Stimulated activated naive CD8-positive, alpha-beta T cell treated with anti-CD3 and anti-CD28 coated beads, Interleukin-15, Interleukin-2, amounts not matched to agents 100 U/mL and 50 U/mL, for 24 hours (primary cell): Measurements from ENCODE around the gene OS9.
"Not testable (repeated sequence)": the region's sequence is repeated elsewhere in the genome, so short reads cannot be mapped to it uniquely, and the experiment has no call there.

Experiments used
- ATAC-seq: fragments of 150-1000 bp; cut with Tn5 transposase; one replicate; pipeline ENCODE4 v1.10.0; 2021
- DNase-seq: peaks from one replicate; pipeline ENCODE4 v3.0.0; 2021

The OS9 gene, protein sequence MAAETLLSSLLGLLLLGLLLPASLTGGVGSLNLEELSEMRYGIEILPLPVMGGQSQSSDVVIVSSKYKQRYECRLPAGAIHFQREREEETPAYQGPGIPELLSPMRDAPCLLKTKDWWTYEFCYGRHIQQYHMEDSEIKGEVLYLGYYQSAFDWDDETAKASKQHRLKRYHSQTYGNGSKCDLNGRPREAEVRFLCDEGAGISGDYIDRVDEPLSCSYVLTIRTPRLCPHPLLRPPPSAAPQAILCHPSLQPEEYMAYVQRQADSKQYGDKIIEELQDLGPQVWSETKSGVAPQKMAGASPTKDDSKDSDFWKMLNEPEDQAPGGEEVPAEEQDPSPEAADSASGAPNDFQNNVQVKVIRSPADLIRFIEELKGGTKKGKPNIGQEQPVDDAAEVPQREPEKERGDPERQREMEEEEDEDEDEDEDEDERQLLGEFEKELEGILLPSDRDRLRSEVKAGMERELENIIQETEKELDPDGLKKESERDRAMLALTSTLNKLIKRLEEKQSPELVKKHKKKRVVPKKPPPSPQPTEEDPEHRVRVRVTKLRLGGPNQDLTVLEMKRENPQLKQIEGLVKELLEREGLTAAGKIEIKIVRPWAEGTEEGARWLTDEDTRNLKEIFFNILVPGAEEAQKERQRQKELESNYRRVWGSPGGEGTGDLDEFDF

DNA sequence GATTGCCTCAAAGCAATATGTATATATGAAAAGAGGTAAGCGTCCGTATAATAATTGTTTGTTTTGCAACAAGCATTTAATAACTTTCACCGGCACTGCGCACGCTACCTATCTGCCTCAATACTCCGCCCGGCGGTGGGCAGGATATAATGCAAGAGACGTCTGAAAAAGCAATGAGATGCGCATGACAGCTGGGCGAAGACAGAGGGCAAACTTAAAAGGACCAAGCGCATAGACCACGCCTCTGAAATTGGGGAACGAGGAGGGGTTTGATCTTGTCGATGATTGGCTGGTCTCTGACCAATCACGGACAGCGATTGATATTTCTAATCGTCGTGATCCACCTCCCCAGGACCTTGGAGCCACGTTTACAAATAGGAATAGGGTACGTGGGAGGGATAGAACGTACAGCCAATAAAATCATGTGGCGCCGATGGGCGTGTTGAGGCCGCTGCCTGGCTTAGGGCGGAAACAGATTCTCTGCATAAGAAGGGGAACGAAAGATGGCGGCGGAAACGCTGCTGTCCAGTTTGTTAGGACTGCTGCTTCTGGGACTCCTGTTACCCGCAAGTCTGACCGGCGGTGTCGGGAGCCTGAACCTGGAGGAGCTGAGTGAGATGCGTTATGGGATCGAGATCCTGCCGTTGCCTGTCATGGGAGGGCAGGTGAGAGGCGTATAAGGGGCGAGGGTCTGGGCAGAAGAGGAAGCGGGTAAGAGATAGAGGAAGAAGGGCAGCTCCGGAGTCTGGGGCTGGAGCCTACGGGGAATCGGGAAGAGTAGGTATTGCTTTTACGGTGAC lies at the start of gene OS9:
Gene OS9, plus strand, starts transcription at position 474 of the 800 bp plus-strand sequence. Its CDS starts 30 bp downstream, at position 504.
- peak; percentile 97 for ATAC-seq

DNA sequence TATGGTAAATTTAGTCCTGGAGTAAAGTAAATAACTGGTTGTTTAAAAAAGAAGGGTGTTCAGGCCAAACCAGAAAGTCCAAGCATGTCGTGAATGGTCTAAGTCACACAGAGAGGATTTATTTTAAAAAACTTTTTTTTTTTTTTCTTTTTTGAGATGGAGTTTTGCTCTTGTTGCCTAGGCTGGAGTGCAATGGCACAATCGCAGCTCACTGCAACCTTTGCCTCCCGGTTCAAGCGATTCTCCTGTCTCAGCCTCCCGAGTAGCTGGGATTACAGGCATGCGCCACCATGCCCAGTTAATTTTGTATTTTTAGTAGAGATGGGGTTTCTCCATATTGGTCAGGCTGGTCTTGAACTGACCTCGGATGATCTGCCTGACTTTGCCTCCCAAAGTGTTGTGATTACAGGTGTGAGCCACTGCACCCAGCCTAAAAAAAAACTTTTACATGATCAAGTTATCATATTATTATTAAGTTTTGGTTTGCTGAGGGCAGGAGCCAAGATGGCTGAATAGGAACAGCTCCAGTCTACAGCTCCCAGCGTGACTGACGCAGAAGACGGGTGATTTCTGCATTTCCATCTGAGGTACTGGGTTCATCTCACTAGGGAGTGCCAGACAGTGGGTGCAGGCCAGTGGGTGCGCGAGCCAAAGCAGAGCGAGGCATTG lies 47.8 kb upstream of the OS9 start:
- ATAC-seq, DNase-seq: not testable (repeated sequence)

More for the DNA sequence above, at the start of gene OS9:
- DNase-seq = peak; percentile 91

DNA sequence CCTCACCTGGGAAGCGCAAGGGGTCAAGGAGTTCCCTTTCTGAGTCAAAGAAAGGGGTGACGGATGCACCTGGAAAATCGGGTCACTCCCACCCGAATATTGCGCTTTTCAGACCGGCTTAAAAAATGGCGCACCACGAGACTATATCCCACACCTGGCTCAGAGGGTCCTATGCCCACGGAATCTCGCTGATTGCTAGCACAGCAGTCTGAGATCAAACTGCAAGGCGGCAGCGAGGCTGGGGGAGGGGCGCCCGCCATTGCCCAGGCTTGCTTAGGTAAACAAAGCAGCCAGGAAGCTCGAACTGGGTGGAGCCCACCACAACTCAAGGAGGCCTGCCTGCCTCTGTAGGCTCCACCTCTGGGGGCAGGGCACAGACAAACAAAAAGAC lies 47.3 kb upstream of the OS9 start:
- not testable (repeated sequence) for DNase-seq, ATAC-seq

DNA sequence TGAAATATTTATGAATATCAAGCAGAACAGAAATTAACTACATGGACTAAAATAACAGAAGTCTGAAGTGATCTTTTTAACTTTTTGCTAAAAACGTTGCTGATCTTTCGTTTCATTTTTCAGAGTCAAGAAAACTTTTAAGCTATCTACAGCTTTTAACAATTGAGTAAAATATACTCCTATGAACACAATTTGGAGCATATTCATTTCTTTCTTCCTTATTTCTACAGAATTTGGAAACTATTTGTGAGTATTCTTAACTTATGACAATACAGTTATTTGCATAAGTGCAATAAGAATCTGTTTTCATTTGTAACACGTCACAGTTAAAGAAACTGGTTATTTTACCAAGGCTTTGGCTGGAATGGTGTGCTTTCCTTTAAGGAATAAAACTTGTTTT lies 39.9 kb upstream of the OS9 start:
- ATAC-seq (no peak), DNase-seq (no peak)

DNA sequence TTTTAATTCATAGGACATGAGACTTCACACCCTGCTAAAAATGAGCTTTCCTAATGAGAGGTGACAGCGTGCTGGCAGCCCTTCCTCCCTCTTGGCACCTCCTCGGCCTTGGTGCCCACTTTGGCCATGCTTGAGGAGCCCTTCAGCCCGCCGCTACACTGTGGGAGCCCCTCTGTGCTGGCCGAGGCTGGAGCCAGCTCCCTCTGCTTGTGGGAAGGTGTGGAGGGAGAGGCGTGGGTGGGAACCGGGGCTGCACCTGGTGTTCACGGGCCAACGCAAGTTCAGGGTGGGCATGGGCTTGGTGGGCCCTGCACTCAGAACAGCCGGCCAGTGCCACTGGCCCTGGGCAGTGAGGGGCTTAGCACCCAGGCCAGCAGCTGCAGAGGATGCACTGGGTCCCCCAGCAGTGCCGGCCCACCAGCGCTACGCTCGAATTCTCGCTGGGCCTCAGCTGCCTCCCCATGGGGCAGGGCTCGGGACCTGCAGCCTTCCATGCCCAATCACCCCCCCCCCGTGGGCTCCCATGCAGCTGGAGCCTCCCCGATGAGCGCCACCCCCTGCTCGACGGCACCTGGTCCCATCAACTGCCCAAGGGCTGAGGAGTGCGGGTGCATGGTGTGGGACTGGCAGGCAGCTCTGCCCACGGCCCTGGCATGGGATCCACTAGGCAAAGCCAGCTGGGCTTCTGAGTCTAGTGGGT lies 38.2 kb upstream of the OS9 start:
- ATAC-seq (no peak), DNase-seq (no peak)

DNA sequence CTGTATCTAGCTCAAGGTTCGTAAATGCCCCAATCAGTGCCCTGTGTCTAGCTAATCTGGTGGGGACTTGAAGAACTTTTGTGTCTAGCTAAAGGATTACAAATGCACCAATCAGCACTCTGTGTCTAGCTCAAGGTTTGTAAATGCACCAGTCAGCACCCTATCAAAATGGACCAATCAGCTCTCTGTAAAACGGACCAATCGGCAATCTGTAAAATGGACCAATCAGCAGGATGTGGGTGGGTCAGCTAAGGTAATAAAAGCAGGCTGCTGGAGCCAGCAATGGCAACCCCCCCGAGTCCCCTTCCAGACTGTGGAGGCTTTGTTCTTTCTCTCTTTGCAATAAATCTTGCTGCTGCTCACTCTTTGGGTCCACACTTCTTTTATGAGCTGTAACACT lies 37.5 kb upstream of the OS9 start:
- not testable (repeated sequence) for ATAC-seq, DNase-seq

DNA sequence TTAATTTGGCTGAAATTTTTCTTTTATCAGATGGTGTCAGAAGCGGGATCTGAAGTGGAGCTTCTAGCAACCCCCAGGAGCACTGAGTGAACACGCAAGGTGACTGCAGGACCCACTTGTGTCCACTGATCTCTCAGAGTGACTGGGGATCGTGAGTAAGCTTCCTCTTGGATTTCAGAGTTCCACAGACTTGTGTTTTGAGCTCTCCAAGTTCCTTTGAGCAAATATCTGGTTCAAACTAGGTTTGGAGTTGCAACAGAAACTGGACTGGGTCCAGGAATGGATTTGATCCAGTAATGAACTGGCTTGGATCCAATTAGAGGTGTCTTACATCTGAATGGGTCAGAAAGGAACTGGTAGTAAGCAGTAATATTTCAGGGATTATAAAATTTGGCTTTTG lies 36.2 kb upstream of the OS9 start:
- ATAC-seq = no peak
- no peak for DNase-seq

DNA sequence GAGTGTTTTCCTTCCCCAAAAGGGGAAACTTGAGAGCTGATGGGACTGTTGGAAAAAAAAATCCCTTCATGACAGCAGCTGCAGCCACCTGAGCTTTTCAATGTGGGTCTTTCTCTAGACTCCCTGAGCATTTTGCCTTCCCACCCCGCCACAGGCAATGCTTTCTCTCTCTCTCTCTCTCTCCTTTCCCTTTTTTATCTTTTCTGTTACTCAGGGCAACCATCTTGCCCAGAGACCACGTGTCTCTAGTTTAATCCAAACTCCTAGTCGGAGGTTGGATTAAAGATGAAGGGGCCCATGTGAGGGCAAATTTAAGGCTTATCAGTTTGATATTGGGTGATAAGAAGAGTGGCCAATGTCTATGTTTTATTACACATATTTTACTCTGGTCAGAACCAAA lies 35.0 kb upstream of the OS9 start:
- ATAC-seq = no peak

DNA sequence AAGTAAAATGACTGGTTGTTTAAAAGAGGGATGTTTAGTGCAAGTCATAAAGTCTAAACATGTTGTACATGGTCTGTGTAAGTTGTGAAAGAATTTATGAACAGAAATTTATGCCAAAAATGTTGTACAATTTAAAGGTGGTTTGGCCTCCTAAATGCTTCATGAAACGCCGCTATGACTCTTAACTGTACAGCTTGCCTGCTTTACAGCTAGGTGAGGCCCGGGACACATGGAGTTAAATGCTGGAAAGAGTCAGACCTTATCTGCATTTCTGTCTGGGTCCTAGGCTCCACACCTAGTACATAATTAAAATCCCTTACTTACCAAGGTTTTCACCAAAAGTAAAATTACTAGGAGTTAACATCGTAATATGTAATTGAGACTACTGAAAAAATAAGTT lies 32.6 kb upstream of the OS9 start:
- DNase-seq = no peak

More for the DNA sequence above, 35.0 kb upstream of the OS9 start:
- DNase-seq = no peak

DNA sequence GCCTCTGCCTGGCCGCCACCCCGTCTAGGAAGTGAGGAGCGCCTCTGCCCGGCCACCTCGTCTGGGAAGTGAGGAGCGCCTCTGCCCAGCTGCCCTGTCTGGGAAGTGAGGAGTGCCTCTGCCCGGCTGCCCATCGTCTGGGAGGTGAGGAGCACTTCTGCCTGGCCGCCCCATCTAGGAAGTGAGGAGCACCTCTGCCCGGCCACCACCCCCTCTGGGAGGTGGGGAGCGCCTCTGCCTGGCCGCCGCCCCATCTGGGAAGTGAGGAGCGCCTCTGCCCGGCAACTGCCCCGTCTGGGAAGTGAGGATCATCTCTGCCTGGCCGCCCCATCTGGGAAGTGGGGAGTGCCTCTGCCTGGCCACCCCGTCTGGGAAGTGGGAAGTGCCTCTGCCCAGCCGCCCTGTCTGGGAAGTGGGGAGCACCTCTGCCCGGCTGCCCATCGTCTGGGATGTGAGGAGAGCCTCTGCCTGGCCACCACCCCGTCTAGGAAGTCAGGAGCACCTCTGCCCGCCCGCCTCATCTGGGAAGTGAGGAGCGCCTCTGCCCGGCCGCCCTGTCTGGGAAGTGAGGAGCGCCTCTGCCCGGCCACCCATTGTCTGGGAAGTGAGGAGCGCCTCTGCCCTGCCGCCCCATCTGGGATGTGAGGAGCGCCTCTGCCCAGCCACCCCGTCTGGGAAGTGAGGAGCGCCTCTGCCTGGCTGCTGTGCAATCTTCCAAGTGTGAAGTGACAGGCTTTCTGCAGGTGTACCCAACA lies 28.7 kb upstream of the OS9 start:
- not testable (repeated sequence) for ATAC-seq

More for the DNA sequence above, 32.6 kb upstream of the OS9 start:
- no peak for ATAC-seq

DNA sequence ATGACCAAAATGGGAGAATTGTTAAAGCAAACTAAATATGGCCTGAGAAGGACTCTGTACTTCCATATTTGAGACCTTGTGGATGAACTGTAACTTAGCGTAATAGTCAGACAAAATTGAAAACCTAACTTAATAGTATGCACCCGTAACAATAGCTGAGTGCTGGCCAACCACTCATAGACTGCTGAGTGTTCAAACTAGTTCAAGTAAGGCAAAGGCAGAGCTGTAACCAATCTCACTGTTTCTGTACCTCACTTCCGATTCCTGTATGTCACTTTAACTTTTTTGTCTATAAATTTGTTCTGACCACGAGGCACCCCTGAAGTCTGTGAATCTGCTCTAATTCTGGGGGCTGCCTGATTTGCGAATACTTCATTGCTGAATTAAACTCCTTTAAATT lies 27.0 kb upstream of the OS9 start:
- ATAC-seq (no peak), DNase-seq (no peak)

More for the DNA sequence above, 28.7 kb upstream of the OS9 start:
- DNase-seq = not testable (repeated sequence)

DNA sequence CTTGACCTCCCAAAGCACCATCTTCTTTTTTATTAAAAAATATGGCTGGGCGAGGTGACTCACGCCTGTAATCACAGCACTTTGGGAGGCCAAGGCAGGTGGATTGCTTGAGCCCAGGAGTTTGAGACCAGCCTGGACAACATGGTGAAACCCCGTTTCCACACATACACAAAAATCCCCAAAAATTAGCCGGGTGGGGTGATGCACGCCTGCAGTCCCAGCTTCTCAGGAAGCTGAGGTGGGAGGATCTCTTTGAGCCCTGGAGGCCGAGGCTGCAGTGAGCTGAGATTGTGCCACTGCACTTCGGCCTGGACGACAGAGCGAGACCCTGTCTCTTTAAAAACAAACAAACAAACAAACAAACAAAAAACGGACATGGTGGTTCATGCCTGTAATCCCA lies 24.2 kb upstream of the OS9 start:
- not testable (repeated sequence) for ATAC-seq

DNA sequence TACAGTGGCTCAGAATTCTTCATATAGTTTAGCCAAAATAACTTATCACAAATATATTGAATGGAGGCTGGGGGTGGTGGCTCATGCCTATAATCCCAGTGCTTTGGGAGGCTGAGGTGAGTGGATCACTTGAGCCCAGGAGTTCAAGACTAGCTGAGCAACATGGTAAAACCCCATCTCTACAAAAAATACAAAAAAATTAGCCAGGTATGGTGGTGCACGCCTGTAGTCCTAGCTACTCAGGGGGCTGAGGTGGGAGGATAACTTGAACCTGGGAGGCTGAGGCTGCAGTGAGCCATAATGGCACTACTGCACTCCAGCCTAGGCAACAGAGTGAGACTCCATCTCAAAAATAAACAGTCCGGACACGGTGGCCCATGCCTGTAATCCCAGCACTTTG lies 22.1 kb upstream of the OS9 start:
- not testable (repeated sequence) for DNase-seq, ATAC-seq

More for the DNA sequence above, 24.2 kb upstream of the OS9 start:
- not testable (repeated sequence) for DNase-seq

DNA sequence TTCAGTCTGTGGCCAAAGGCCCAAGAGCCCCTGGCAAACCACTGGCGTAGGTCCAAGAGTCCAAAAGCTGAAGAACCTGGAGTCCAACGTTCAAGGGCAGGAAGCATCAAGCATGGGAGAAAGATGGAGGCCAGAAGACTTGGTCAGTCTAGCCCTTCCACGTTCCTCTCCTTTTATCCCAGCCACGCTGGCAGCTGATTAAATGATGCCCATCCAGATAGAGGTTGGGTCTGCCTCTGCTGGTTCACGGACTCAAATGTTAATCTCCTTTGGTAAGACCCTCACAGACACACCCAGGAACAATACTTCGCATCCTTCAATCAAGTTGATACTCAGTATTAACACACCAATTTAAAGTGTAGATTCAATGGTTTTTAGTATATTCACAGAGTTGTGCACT lies 21.1 kb upstream of the OS9 start:
- no peak for DNase-seq
- no peak for ATAC-seq

DNA sequence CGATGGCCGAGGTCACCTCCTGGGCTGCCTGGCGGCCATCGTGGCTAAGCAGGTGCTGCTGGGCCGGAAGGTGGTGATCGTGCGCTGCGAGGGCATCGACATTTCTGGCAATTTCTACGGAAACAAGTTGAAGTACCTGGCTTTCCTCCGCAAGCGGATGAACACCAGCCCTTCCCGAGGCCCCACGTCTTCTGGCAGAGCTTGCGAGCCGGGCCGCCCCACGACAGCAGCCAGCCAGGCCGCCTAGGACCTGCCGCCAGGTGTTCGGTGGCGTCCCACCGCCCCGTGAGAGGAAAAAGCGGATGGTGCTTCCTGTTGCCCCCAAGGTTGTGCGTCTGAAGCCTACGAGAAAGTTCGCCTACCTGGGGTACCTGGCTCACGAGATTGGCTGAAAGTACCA lies 19.2 kb upstream of the OS9 start:
- DNase-seq (no peak), ATAC-seq (no peak)

DNA sequence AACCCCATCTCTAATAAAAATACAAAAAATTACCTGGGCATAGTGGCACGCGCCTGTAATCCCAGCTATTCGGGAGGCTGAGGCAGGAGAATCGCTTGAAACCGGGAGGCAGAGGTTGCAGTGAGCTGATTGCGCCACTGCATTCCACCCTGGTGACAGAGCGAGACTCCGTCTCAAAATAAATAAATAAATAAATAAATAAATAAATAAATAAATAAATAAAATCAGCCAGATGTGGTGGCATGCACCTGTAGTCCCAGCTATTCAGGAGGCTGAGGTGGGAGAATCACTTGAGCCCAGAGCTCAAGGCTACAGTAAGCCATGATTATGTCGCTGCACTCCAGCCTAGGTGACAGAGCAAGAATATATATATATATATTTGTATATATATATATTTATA lies 16.0 kb upstream of the OS9 start:
- DNase-seq, ATAC-seq: not testable (repeated sequence)

DNA sequence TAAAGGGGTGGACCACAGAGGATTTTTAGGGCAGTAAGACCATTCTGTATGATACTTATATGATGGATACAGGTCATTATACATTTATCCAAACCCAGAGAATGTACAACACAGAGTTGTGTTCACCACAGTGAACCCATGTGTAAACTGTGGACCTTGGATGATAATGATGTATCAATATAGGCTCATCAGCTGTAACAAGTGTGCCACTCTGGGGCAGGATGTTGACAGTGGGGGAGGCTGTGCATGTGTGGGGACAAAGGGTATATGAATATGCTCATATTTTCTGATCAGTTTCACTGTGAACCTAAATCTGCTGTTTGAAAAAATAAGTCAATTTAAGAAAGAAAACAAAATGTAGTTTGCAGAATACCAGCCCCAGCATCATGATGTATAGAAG lies 14.2 kb upstream of the OS9 start:
- no peak for DNase-seq
- ATAC-seq = no peak

DNA sequence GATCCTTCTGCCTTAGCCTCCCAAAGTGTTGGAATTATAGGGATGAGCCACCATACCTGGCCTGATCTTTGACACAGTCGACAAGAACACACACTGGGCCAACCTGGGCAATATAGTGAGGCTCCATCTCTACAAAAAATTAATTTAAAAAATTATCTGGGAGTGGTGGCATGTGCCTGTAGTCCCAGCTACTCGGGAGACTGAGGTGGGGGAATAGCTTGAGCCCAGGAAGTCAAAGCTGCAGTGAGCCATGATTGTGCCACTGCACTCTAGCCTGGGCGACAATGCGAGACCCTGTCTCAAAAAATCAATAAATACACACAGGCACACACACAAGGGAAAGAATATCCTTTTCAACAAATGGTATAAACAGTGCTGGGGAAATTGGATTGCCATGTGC lies 6.1 kb upstream of the OS9 start:
- ATAC-seq = no peak

DNA sequence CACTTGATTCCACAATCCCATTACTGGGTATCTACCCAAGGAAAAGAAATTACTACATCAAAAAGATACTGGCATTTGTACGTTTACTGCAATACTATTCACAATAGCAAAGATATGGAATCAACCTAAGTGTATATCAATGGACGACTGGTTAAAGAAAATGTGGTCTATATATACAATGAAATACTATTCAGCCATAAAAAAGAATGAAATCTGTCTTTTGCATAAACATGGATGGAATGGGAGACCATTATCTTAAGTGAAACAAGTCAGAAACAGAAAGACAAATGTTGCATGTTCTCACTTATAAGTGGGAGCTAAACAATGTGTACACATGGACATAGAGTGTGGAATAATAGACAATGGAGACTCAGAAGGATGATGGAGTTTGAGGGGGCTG lies 5.0 kb upstream of the OS9 start:
- DNase-seq = no peak
- ATAC-seq = no peak

More for the DNA sequence above, 6.1 kb upstream of the OS9 start:
- no peak for DNase-seq

DNA sequence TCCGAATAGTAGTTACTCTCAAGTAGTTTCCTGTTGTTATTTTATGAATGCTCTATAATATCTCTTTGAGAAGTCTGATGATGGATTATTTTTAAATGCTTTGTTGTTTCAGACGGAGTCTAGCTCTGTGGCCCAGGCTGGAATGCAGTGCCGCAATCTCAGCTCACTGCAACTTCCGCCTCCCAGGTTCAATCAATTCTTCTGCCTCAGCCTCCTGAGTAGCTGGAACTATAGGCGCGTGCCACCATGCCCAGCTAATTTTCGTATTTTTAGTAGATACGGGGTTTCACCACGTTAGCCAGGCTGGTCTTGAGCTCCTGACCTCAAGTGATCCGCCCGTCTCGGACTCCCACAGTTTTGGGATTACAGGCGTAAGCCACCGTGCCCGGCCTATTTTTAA lies 1.4 kb upstream of the OS9 start:
- DNase-seq = no peak
- no peak for ATAC-seq

DNA sequence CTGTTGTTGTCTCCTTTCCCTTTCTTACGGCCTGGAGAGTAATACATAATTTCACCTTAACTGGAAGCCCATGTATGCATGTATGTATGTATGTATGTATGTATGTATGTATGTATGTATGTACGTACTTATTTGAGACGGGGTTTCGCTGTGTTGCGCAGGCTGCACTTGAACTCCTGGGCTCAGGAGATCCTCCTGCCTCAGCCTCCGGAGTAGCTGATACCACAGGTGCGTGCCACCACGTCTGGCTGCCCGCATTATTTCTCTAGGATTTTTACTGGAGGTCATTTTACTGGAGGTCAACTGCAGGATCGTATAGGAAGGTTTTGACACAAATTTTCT lies 644 bp upstream of the OS9 start:
- DNase-seq = no peak
- ATAC-seq = no peak
